Effector memory CD8-positive, alpha-beta T cell (primary cell): Measurements from ENCODE around the gene MYOF.
"Not testable (repeated sequence)": the region's sequence is repeated elsewhere in the genome, so short reads cannot be mapped to it uniquely, and the experiment has no call there.

Experiments
- ATAC-seq: fragments of 150-1000 bp; cut with Tn5 transposase; replicated peaks from 2 replicates; pipeline ENCODE4 v1.10.0; 2021; ENCODE audit warnings: mild to moderate bottlenecking, moderate library complexity
- DNase-seq, 3 experiments: peaks; one replicate each; pipeline ENCODE4 v3.0.0; 2021
- H3K27ac Mint-ChIP-seq, 2 donors: one replicate each; pipeline ENCODE4 v1.8.0; 2022; ENCODE audit warnings: mild to moderate bottlenecking in 2 of 2, mixed read lengths in 2 of 2, moderate library complexity in 2 of 2
- H3K27me3 Mint-ChIP-seq, 2 donors: one replicate each; pipeline ENCODE4 v1.8.0; 2022; ENCODE audit warnings: mixed read lengths in 2 of 2
- H3K36me3 Mint-ChIP-seq: one replicate; pipeline ENCODE4 v1.8.0; 2022; ENCODE audit warnings: mild to moderate bottlenecking, moderate library complexity, mixed read lengths; ENCODE audit not compliant: insufficient read depth
- H3K4me1 Mint-ChIP-seq, 2 donors: one replicate each; pipeline ENCODE4 v1.8.0; 2022; ENCODE audit warnings: low read depth in 2 of 2, mixed read lengths in 2 of 2
- H3K4me3 Mint-ChIP-seq, 2 donors: one replicate each; pipeline ENCODE4 v1.8.0; 2022; ENCODE audit warnings: mild to moderate bottlenecking in 2 of 2, mixed read lengths in 2 of 2, moderate library complexity in 2 of 2
- H3K9me3 Mint-ChIP-seq, 2 donors: one replicate each; pipeline ENCODE4 v1.8.0; 2022; ENCODE audit warnings: mixed read lengths in 2 of 2

The MYOF gene

DNA sequence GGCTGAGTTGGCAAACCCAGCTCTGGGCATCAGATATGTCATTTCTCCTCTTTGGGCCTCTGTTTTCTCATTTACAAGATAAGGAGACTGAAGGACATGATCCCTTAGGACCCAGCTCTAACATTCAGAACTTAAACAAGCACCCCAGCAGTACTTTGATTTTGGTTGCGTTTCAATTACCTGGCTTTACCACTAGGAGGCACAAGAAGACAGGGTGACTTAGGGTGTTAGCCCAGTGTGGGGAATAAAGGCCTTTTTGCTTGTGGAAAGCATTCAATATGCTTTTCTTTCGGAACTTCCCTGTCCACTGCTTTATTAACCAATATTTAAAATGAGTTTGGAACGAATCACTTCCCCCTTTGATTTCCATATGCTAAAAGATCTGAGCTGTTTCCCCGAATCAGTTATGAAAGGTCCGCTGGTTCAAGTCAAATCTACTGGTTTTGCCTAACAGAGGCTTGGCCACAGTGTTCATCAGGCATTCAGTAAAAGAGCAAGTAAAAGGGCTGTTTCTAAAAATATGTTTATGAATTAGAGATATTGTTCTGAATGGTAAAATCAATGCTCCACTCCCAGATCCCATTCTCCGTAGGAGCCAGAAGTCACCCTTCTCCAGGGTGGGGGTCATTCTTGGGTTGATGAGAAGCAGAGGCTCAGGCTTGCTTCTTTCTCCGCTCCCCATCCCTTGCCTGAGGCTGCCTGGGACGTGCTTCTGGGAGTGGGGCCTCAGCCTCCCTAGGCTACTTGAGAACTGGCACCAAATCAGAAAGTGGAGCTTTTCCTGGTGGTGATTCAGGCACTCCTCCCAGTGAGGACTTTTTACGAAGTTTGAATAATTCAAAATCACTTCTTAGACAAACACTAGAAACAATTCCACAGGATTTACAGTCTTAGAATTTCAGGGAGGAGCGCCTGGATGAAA is 105.5 kb downstream of the MYOF start:
- Mint-ChIP-seq H3K27ac (no peak overlapping the region), H3K27me3 (peaks cover 10 to 25% of the 10 kb centered on the region in 2 donors), H3K9me3 (no peaks in the 10 kb centered on the region), H3K4me3 (no peak overlapping the region), H3K4me1 (peaks cover 10 to 14% of the 10 kb centered on the region in 2 donors), H3K36me3 (no peaks in the 10 kb centered on the region)
- DNase-seq, result peak; percentile 56 to 59 (median 57)
- peak; percentile 69 for ATAC-seq

DNA sequence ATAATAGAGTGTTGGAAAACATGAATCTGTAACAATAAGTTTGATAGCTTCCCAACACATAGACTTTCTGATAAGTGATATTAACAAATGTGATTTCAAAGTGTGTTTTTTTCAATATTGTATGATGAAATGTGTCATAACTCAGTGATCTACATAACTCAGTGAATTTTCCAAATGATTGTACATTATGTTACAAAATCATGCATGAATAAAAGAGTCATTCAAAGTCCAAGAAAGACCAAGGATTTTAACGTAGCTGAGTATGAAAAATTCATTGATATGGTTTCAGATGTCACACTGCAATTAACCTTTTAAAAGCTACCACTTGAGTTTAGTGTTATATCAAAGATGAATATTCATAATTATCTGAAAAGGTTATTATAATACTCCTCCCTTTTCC is 111.2 kb downstream of the MYOF start:
- H3K4me1 Mint-ChIP-seq, result no peaks in the 10 kb centered on the region
- DNase-seq (no peak), ATAC-seq (no peak)
- no peaks in the 10 kb centered on the region for H3K36me3 Mint-ChIP-seq
- no peak overlapping the region for H3K4me3 Mint-ChIP-seq
- H3K9me3 Mint-ChIP-seq, result no peaks in the 10 kb centered on the region
- H3K27ac Mint-ChIP-seq, result no peak overlapping the region
- H3K27me3 Mint-ChIP-seq, result peaks cover 10 to 41% of the 10 kb centered on the region in 2 donors

DNA sequence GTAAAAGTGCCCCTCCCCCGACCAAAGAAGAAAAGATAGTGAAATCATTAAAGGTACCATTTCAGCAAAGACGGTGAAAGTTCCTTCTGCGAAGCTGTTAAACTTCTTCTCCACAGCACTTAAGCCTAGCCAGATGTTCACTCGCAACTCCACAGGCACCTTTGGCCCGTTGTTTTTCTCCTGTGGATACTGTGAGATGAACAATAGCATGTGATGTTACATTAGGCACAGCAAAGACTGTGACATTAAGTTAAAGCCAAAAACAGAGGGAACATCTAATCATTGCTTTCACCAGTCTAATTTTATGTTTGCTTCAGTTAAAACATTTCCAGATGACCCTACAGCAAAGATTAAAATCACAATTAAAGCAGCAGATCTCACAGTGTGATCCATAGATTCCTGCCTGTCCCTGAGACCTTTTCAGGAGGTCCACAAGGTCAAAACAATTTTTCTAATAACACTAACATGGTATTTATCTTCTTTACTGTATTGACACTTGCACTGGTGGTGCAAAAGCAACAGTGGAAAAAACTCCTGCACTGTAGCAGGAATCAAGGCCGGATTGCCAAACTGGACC is 112.5 kb downstream of the MYOF start:
- ATAC-seq (no peak), DNase-seq (no peak)
- Mint-ChIP-seq H3K27me3 (peaks cover 9 to 37% of the 10 kb centered on the region in 2 donors), H3K27ac (no peak overlapping the region), H3K4me3 (no peak overlapping the region), H3K9me3 (no peaks in the 10 kb centered on the region), H3K36me3 (peaks cover 3% of the 10 kb centered on the region), H3K4me1 (peaks cover 0 to 2% of the 10 kb centered on the region in 2 donors)

DNA sequence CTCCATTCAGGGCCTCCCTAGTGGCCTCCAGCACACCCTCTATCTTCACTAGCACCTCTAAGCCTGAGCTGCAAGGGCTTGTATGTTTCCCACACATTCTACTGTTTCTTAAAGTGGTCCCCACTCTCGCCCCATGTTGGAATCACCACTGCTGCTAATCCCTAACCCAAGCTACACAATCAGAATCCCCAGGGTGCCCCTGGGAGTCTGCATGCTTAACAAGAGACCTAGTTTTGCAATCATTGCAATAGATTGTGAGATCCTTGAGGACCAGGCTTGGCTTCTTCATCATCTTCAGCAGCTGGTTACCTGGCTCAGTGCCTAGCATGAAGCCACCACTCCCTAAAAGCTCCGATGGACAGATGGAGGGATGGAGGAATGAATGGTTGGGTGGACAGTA is 113.9 kb downstream of the MYOF start:
- no peaks in the 10 kb centered on the region for H3K9me3 Mint-ChIP-seq
- H3K27ac Mint-ChIP-seq, result no peak overlapping the region
- peaks cover 0 to 24% of the 10 kb centered on the region in 2 donors for H3K27me3 Mint-ChIP-seq
- no peak for ATAC-seq
- no peak for DNase-seq
- no peak overlapping the region for H3K4me3 Mint-ChIP-seq
- H3K36me3 Mint-ChIP-seq, result peaks cover 3% of the 10 kb centered on the region
- peaks cover 0 to 2% of the 10 kb centered on the region in 2 donors for H3K4me1 Mint-ChIP-seq

DNA sequence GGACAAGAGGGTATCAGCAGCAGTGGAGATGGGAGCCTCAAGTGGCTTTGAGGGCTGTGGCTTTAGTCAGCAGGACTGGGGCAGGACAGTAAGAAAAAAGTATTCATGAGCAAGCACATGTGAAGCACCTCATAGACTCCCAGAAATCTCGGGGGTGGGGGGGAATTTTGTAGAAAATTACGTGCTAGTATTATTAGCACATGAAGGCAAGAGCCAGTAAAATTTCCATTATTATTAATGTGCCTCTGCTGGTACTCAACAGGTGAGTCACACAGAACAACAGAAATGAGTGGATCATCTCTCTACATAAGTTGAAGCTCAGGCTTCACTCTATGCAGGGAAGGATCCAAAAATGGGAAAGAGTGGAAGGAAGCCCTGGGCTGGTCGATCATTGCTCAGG is 114.5 kb downstream of the MYOF start:
- H3K27me3 Mint-ChIP-seq, result peaks cover 0 to 18% of the 10 kb centered on the region in 2 donors
- H3K36me3 Mint-ChIP-seq, result peaks cover 3% of the 10 kb centered on the region
- H3K4me3 Mint-ChIP-seq, result no peak overlapping the region
- no peak for ATAC-seq
- H3K27ac Mint-ChIP-seq, result no peak overlapping the region
- peaks cover 0 to 2% of the 10 kb centered on the region in 2 donors for H3K4me1 Mint-ChIP-seq
- H3K9me3 Mint-ChIP-seq, result no peaks in the 10 kb centered on the region
- DNase-seq, result no peak

DNA sequence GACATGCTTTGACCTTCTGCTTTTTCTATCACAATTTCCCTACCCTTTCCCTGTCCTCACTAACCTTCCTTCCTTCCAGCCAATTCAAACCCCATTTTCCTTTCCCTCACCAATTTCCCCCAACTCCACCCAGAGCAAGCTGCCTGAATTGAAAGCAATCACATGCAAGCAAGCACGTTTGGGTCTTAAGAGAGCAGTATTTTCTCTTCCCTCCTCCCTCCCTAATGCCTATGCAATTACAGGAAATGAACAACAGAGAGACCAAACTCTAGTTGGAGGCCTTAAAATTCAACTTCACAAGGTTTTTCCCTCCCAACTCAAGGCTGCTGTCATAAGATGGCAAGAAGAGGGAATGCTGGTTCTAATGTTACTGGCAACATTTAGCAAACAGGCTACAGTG is 117.2 kb downstream of the MYOF start:
- H3K4me3 Mint-ChIP-seq, result no peak overlapping the region
- H3K4me1 Mint-ChIP-seq, result peaks cover 0 to 2% of the 10 kb centered on the region in 2 donors
- DNase-seq, result no peak
- H3K9me3 Mint-ChIP-seq, result no peaks in the 10 kb centered on the region
- H3K27me3 Mint-ChIP-seq, result peaks cover 0 to 16% of the 10 kb centered on the region in 2 donors
- peaks cover 3% of the 10 kb centered on the region for H3K36me3 Mint-ChIP-seq
- no peak for ATAC-seq
- no peak overlapping the region for H3K27ac Mint-ChIP-seq

DNA sequence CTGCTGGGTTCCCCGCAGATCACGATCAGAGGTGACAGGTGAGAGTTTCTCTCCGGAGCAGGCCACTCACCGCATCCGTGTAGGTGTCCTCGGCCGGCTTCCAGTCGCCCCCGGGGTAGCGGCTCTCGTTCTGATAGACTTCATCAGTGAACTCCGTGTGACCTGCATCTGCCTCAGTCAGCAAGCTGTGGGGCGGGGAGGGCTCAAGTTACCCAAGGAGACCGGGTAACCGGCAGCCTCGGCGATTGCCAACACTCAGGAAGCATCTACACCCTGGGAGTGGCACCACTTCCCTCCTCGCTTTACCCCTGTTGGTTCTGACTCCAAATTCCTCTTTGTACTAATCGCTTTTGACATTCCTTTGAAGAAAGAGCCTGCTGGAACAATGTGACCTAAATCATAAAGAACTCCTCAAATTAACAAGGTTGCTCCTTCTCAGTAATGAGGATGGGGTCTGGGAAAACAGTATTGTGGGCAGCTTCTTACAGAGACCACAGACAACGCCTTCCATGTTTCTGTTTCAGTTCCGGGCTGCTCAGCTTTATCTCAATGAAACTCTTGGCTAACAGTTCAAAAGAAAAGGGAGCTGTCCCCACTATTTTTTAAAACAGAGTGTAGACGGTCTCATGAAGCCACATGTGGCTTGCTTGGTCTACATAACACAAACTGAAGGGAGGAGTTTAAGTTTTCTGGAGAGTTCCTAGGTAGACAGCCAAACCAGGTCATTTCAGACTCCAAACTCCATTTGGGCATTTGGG is 118.1 kb downstream of the MYOF start:
- Mint-ChIP-seq H3K27ac (no peak overlapping the region), H3K4me3 (no peak overlapping the region), H3K27me3 (peaks cover 0 to 16% of the 10 kb centered on the region in 2 donors), H3K36me3 (peaks cover 3% of the 10 kb centered on the region), H3K4me1 (peaks cover 0 to 2% of the 10 kb centered on the region in 2 donors), H3K9me3 (no peaks in the 10 kb centered on the region)
- DNase-seq (no peak), ATAC-seq (no peak)

DNA sequence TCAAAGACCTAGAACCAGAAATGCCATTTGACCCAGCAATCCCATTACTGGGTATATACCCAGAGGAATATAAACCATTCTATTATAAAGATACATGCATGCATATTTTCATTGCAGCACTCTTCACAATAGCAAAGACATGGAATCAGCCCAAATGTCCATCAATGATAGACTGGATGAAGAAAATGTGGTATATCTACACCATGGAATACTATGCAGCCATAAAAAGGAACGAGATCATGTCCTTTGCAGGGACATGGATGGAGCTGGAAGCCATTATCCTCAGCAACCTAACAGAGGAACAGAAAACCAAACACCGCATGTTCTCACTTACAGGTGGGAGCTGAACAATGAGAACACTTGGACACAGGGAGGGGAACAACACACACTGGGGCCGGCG is 123.7 kb downstream of the MYOF start:
- H3K9me3 Mint-ChIP-seq, H3K4me1 Mint-ChIP-seq, ATAC-seq, H3K36me3 Mint-ChIP-seq, H3K4me3 Mint-ChIP-seq, H3K27ac Mint-ChIP-seq, DNase-seq: not testable (repeated sequence)
- H3K27me3 Mint-ChIP-seq, result peaks cover 29 to 35% of the 10 kb centered on the region in 2 donors

DNA sequence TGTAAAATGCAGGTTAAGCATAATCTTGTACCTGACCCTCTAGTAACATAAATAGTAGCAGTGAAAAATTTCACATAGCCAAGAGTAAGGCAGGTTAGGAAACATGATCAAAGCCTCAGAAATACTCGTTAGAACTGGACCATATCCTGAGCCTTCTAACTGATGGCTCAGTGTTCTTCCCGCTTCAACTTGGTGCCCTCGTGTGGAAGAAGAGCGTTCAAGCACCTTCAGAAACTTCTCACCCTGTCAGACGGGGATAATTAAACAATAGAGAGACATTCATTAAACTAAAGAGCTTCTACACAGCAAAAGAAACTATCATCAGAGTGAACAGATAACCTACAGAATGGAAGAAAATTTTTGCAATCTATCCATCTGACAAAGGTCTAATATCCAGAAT is 124.5 kb downstream of the MYOF start:
- Mint-ChIP-seq H3K27me3 (peaks cover 29 to 35% of the 10 kb centered on the region in 2 donors), H3K4me3 (no peak overlapping the region), H3K9me3 (no peaks in the 10 kb centered on the region), H3K27ac (no peak overlapping the region), H3K36me3 (no peaks in the 10 kb centered on the region), H3K4me1 (peaks cover 2 to 4% of the 10 kb centered on the region in 2 donors)
- DNase-seq (no peak), ATAC-seq (peak; percentile 54)

DNA sequence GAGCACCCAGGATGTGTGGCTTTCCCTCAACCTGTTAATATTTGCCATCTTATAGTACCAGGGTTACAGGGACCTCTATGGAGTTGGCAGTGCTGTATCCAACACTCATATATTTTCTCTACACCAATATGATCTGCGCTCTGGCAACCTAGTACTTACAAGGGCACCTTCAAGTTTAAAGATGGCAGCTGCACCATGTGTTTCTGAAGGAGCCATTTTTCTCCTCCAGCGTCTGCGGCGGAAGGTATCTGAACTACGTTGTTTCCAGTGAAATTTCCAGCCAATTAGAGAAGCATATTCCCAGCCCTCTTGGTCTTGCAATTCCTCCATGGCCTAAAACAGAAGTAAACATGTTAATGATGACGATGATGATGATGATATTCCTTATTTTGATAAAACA is 125.6 kb downstream of the MYOF start:
- ATAC-seq (no peak), DNase-seq (no peak)
- H3K27me3 Mint-ChIP-seq, result peaks cover 29 to 35% of the 10 kb centered on the region in 2 donors
- no peak overlapping the region for H3K4me3 Mint-ChIP-seq
- no peaks in the 10 kb centered on the region for H3K9me3 Mint-ChIP-seq
- peaks cover 2 to 4% of the 10 kb centered on the region in 2 donors for H3K4me1 Mint-ChIP-seq
- no peak overlapping the region for H3K27ac Mint-ChIP-seq
- H3K36me3 Mint-ChIP-seq, result no peaks in the 10 kb centered on the region

DNA sequence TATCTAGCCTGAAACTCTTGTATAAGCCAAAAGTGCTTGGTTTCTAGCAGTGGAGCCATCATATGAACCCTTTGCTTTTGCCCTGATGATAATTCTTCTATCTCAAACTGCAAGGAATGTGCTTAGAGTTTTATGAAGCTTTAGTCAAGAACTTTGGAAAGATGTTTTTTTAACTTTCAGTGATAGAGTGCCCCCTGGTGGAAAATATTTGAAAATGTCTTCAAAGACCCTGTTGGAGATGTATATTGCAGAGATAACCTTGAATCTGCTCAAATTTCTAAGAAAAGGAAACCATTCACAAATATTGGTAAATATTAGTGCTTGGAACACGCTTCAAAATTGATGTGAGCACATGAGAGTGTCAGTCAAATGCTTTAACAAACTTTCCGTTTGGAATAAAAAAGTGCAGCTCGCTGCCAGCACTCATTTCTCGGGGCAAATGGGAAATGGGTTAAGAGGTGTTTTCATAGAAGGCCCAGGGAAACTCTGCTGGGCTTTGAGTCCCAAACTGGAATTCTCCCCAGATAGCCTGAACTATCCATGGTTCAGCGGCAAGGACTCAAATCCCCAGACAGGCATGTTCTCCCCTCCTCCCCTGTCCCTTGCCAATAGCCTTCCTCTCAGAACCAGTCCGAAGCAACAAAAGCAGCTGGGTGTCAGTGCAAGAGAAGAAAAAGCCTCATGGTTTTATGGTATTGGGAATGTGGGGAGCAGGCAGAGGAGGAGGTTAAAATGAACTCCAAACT is 129.3 kb downstream of the MYOF start:
- peaks cover 22 to 30% of the 10 kb centered on the region in 2 donors for H3K27me3 Mint-ChIP-seq
- peaks cover 2 to 3% of the 10 kb centered on the region in 2 donors for H3K4me1 Mint-ChIP-seq
- no peaks in the 10 kb centered on the region for H3K9me3 Mint-ChIP-seq
- H3K4me3 Mint-ChIP-seq, result no peak overlapping the region
- DNase-seq (peak in 1 of 3 experiments; percentile 4), ATAC-seq (no peak)
- no peak overlapping the region for H3K27ac Mint-ChIP-seq
- H3K36me3 Mint-ChIP-seq, result peaks cover 4% of the 10 kb centered on the region

DNA sequence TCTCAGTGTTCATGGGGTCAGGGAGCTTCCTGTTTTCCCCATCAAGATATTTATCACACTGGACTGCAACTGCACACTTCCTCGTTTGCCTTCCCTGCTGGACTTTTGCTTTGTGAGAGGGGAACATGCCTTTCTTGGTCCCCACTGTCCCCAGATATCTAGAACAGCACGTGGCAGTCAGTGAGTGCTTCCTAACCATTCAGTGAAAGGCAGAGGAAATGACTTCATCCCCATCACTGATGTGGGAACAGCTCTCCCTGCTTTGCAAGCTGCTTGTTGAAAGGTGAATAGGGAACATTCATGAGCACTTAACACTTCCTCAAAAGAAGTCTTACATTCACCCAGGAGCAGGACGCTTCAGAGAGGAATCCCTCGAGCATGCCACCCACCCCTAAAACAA is 135.4 kb downstream of the MYOF start:
- DNase-seq (no peak), ATAC-seq (no peak)
- peaks cover 6% of the 10 kb centered on the region for H3K36me3 Mint-ChIP-seq
- no peak overlapping the region for H3K27ac Mint-ChIP-seq
- peaks cover 0 to 32% of the 10 kb centered on the region in 2 donors for H3K27me3 Mint-ChIP-seq
- peaks cover 0 to 3% of the 10 kb centered on the region in 2 donors for H3K4me1 Mint-ChIP-seq
- no peak overlapping the region for H3K4me3 Mint-ChIP-seq
- no peaks in the 10 kb centered on the region for H3K9me3 Mint-ChIP-seq

DNA sequence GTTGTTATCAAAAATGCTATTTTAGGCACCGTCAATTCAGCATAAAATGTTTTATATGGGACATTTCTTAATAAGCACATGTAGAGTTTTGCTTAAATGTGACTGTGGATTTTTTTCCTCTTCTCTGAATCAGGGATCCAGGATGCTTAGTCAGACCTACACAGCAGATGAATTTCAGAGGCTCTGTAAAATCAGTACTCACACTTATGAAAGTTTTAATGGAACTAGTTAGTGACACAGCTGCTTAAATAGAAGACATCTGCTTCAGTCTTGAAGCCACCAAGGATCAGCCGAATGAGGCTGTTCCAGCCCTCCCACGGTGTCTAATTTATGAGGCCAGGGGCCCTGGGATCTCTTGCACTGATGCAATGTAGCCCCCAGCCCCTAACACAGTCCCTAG is 136.0 kb downstream of the MYOF start:
- no peak overlapping the region for H3K27ac Mint-ChIP-seq
- ATAC-seq (no peak), DNase-seq (no peak)
- no peak overlapping the region for H3K4me3 Mint-ChIP-seq
- H3K9me3 Mint-ChIP-seq, result no peaks in the 10 kb centered on the region
- H3K4me1 Mint-ChIP-seq, result peaks cover 0 to 3% of the 10 kb centered on the region in 2 donors
- peaks cover 0 to 32% of the 10 kb centered on the region in 2 donors for H3K27me3 Mint-ChIP-seq
- peaks cover 6% of the 10 kb centered on the region for H3K36me3 Mint-ChIP-seq
